Sigmoid colon (tissue), 7 donors: ENCODE measurements around the gene DHRS11. TPM values are rescaled to one million over a fixed set of nuclear protein-coding genes. Genes with fewer than 3 reads are reported as not detected.

ENCODE experiments used
- DNase-seq: peaks from one replicate; pipeline ENCODE4 v3.0.0-alpha.2; 2019
- H3K27ac ChIP-seq, 4 donors: fragments of 200-600 bp; sonication (generic); one replicate each; pipeline ENCODE4 v1.5.1; 2016 to 2019; ENCODE audit warnings: mild to moderate bottlenecking in 1 of 4
- H3K27me3 ChIP-seq, 3 donors: fragments of 200-600 bp; sonication (generic); one replicate each; pipeline ENCODE4 v1.5.1; 2019; ENCODE audit warnings: mild to moderate bottlenecking in 1 of 3
- H3K36me3 ChIP-seq, 4 donors: fragments of 200-600 bp; sonication (generic); one replicate each; pipeline ENCODE4 v1.5.1; 2016 to 2019
- H3K4me1 ChIP-seq, 4 donors: fragments of 200-600 bp; sonication (generic); one replicate each; pipeline ENCODE4 v1.5.1; 2017 to 2019
- H3K4me3 ChIP-seq, 4 donors: fragments of 200-600 bp; sonication (generic); one replicate each; pipeline ENCODE4 v1.5.1; 2017 to 2019; ENCODE audit warnings: mild to moderate bottlenecking in 2 of 4, moderate library complexity in 1 of 4
- H3K9me3 ChIP-seq, 4 donors: fragments of 200-600 bp in 3 of 4; sonication (generic) in 3 of 4; one replicate each; pipeline versions ENCODE4 v1.5.1 to v1.6.1; 2013 to 2019
- EP300 ChIP-seq, 4 donors: sonication (generic); formaldehyde crosslinking; IDR thresholded peaks; one replicate each; pipeline ENCODE4 v1.6.1; 2017; ENCODE audit warnings: antibody characterized with exemption in 4 of 4
- POLR2A ChIP-seq, 2 donors: fragments of 450-650 bp; IDR thresholded peaks; one replicate each; pipeline ENCODE4 v1.6.1; 2016; ENCODE audit warnings: antibody characterized with exemption in 2 of 2, mild to moderate bottlenecking in 2 of 2, moderate library complexity in 2 of 2
- POLR2AphosphoS5 ChIP-seq, 4 donors: sonication (generic); formaldehyde crosslinking; IDR thresholded peaks; one replicate each; pipeline ENCODE4 v1.6.1; 2017; ENCODE audit warnings: antibody characterized with exemption in 4 of 4
- WGBS, 2 donors: extraction: QIAGEN DNeasy Blood & Tissue Kit; methylation state at CpG; one replicate each; pipeline ENCODE4 v1.1.7; 2013; 5-methylcytosine and 5-hydroxymethylcytosine counted together
- intact Hi-C: fragments of 100-400 bp; cut with DNase I; formaldehyde crosslinking; loops from one replicate; pipeline ENCODE4 v1.15.1; 2023
- polyA plus RNA-seq, 3 donors: library from polyadenylated mRNA; stranded (reverse); fragments of 200-250 nt; gene quantifications; one replicate each; pipeline ENCODE4 v1.2.3, GENCODE V29; 2013
- total RNA-seq, 4 donors: library from RNA; depleted of rRNA; stranded (reverse); fragments of >200 nt; gene quantifications; one replicate each; pipeline ENCODE4 v1.1.0, GENCODE V29; 2016
- TF ChIP-seq, protein P1 (sequence below), 4 experiments: fragments of 450-650 bp in 3 of 4; fragments of 200-600 bp in 1 of 4; IDR thresholded peaks; one replicate each; pipeline ENCODE4 v1.5.1; 2016 to 2019; ENCODE audit warnings: antibody characterized with exemption in 4 of 4, mild to moderate bottlenecking in 3 of 4, moderate library complexity in 2 of 4
- donor health status: healthy with polysubstance abuse.
- donor health status: Bipolar disorder and iron deficiency.
- donor health status: healthy.

Gene DHRS11
- total and polyA plus RNA-seq, 7 donors: 4.3 to 239 (median 8.9) TPM

DNA sequence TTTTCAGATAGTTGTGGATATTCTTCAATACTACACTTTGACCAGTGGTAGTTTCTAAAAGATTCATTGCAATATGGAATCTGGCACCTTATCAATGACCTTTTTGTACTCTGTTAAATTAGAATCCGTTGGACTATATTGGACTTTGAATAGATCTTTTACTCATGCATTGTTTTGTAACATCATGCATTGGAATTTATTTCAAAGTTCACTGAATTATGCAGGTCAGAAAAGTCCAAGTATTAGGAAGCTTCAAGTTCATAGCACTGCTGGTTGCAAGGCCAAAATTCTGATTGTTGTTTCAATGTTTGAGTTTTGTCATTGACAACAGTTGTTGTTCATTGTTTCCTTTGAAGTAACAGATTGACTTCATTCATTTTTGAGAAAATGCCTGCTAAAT lies 7.9 kb upstream of the DHRS11 start:
- TF ChIP-seq POLR2A (IDR thresholded peaks at IDR 0.05) (no peak), EP300 (IDR thresholded peaks at IDR 0.05) (no peak), POLR2AphosphoS5 (IDR thresholded peaks at IDR 0.05) (no peak)
- TF ChIP-seq, protein P1, sequence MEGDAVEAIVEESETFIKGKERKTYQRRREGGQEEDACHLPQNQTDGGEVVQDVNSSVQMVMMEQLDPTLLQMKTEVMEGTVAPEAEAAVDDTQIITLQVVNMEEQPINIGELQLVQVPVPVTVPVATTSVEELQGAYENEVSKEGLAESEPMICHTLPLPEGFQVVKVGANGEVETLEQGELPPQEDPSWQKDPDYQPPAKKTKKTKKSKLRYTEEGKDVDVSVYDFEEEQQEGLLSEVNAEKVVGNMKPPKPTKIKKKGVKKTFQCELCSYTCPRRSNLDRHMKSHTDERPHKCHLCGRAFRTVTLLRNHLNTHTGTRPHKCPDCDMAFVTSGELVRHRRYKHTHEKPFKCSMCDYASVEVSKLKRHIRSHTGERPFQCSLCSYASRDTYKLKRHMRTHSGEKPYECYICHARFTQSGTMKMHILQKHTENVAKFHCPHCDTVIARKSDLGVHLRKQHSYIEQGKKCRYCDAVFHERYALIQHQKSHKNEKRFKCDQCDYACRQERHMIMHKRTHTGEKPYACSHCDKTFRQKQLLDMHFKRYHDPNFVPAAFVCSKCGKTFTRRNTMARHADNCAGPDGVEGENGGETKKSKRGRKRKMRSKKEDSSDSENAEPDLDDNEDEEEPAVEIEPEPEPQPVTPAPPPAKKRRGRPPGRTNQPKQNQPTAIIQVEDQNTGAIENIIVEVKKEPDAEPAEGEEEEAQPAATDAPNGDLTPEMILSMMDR (IDR thresholded peaks at IDR 0.05): no peak
- no peak overlapping the region for H3K27ac ChIP-seq
- no peaks in the 10 kb centered on the region for H3K9me3 ChIP-seq
- peaks cover 32 to 99% (median 58%) of the 10 kb centered on the region in 4 donors for H3K36me3 ChIP-seq
- intact Hi-C loops: no loop called here
- H3K4me3 ChIP-seq: no peak overlapping the region
- 20 to 65% methylated on average over 1 of the region's 1 CpG for WGBS, 2 donors
- no peaks in the 10 kb centered on the region for H3K4me1 ChIP-seq
- H3K27me3 ChIP-seq: no peaks in the 10 kb centered on the region
- DNase-seq: no peak

DNA sequence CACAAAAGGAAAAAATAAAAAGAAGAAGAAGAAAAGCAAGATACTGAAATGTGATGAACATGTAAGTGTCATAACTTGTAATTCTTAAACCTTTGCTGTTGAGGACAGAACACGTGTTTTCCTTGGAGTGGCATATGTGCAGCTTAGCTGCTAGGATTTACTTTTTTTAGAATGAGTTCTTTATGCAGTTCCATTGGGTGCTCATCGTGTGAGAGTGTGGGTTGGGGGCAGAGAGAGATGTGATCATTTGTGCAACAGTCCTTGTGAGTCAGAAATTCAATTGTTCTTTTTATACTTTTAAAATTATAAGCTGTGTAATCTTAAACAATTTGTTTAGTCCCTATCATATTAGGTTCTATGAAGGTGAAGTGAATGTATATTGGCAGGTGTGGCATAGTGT lies 5.5 kb upstream of the DHRS11 start:
- WGBS, 2 donors: 96 to 97% methylated on average over 2 of the region's 2 CpGs
- DNase-seq: no peak
- Histone ChIP-seq H3K27ac (no peak overlapping the region), H3K9me3 (no peaks in the 10 kb centered on the region), H3K4me1 (peaks cover 0 to 3% (median 2%) of the 10 kb centered on the region in 4 donors), H3K36me3 (peaks cover 20 to 94% (median 42%) of the 10 kb centered on the region in 4 donors), H3K4me3 (no peak overlapping the region), H3K27me3 (no peaks in the 10 kb centered on the region)
- intact Hi-C loops: no loop called here
- TF ChIP-seq POLR2AphosphoS5 (IDR thresholded peaks at IDR 0.05) (no peak), EP300 (IDR thresholded peaks at IDR 0.05) (no peak), POLR2A (IDR thresholded peaks at IDR 0.05) (no peak)
- TF ChIP-seq, protein P1 (IDR thresholded peaks at IDR 0.05): no peak

DNA sequence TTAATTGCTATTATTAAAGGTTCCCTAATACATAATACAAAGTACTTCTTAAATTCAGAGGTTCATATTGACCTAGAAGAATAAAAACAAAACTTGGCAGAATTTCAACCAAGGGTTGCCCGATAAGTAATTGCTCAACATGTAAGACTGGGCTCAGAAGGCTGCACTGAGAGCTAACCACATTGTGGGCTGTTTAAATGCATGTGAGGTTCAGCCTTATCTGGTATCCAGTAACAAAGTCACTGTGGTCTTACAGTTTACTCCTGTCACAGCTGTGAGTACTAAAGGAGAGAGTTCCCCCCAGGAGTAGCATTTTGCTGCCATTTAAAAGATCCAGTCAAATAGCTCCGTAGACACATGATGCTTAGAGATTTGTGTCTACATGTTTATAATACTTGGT lies 1.6 kb upstream of the DHRS11 start:
- Histone ChIP-seq H3K27me3 (no peaks in the 10 kb centered on the region), H3K36me3 (peaks cover 6 to 55% (median 22%) of the 10 kb centered on the region in 4 donors), H3K9me3 (no peaks in the 10 kb centered on the region), H3K4me3 (no peak overlapping the region), H3K27ac (no peak overlapping the region), H3K4me1 (peaks cover 0 to 20% (median 16%) of the 10 kb centered on the region in 4 donors)
- WGBS, 2 donors: 70 to 81% methylated on average over 2 of the region's 2 CpGs
- TF ChIP-seq POLR2AphosphoS5 (IDR thresholded peaks at IDR 0.05) (no peak), EP300 (IDR thresholded peaks at IDR 0.05) (no peak), POLR2A (IDR thresholded peaks at IDR 0.05) (no peak)
- DNase-seq: no peak
- intact Hi-C loops: loop anchor here (10.0 kb wide), 1 partner anchor 105 kb away; the partner anchor contains the start of gene ZNHIT3

DNA sequence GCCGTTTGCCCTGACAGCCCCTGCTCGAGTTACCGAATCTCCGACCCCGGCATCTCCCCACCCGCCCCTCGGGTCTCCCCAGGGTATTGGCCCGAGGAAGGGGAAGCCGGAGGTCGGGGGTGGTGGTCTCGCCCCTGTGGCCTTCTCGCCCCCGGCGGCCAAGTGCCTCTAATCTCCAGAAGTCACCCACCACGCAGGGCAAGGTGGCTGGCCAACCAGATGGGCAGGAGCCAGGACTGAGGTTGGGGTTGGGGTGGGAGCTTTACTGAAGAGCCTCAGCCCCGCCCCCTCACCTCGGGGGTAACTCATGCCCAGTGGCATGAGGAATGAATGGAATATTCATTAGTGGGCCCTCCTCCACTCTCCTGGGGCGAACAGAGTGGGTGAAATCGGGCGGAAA lies 637 bp downstream of the DHRS11 start:
- no peak for TF ChIP-seq POLR2AphosphoS5 (IDR thresholded peaks at IDR 0.05)
- TF ChIP-seq EP300 (IDR thresholded peaks at IDR 0.05): no peak
- TF ChIP-seq POLR2A (IDR thresholded peaks at IDR 0.05): no peak
- TF ChIP-seq, protein P1 (IDR thresholded peaks at IDR 0.05): no peak
- WGBS, 2 donors: 1 to 4% methylated on average over 20 of the region's 20 CpGs
- DNase-seq: peak; percentile 67
- Histone ChIP-seq H3K27me3 (no peaks in the 10 kb centered on the region), H3K4me1 (peaks cover 0 to 20% (median 16%) of the 10 kb centered on the region in 4 donors), H3K9me3 (no peaks in the 10 kb centered on the region), H3K4me3 (peak overlapping the region; percentile 53 to 99 (median 87)), H3K36me3 (peaks cover 0 to 36% (median 6%) of the 10 kb centered on the region in 4 donors), H3K27ac (peak overlapping the region in 3 of 4 donors; percentile 75 to 80 (median 78))
- intact Hi-C loops: loop anchor here (10.0 kb wide), 1 partner anchor 108 kb away; the partner anchor contains the start of gene ZNHIT3

DNA sequence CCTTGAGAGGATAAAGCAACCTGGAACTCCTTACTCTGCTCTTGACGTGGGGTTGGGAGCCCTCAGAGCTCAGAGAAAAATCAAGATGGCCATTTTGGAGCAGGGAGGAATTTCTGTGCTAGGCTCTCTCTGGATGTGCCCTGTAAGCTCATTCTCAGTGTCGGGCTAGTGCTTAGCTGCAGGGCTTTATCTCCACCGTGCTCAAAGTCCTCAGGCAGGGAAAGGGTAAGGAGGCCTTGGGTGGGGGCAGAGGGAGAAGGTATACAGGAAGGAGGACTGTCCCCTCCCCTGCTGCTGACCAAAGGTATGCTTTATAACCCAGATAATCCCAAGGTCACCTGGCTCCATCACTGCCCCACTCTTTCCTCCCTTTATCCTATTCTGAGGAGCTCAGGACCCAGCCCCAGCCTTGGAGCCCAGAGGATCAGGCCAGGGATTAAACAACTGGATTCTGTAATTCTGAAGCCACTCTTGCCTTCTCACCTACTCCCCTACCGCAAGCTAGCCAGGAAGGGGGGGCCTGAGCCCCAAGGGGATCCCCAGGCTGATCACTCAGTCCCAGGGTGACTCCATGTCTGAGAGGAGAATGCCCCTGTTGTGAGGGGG lies 1.1 kb downstream of the DHRS11 start:
- peak overlapping the region in 1 of 4 donors; percentile 80 for H3K27ac ChIP-seq
- H3K9me3 ChIP-seq: no peaks in the 10 kb centered on the region
- H3K4me3 ChIP-seq: peak overlapping the region in 3 of 4 donors; percentile 78 to 99 (median 96)
- 16 to 34% methylated on average over 4 of the region's 4 CpGs for WGBS, 2 donors
- TF ChIP-seq POLR2A (IDR thresholded peaks at IDR 0.05) (peak in 1 of 2 donors; percentile 30), EP300 (IDR thresholded peaks at IDR 0.05) (no peak), POLR2AphosphoS5 (IDR thresholded peaks at IDR 0.05) (no peak)
- TF ChIP-seq, protein P1 (IDR thresholded peaks at IDR 0.05): no peak
- no peaks in the 10 kb centered on the region for H3K27me3 ChIP-seq
- intact Hi-C loops: loop anchor here (10.0 kb wide), 1 partner anchor 108 kb away; the partner anchor contains the start of gene ZNHIT3
- H3K36me3 ChIP-seq: peaks cover 0 to 32% (median 3%) of the 10 kb centered on the region in 4 donors
- H3K4me1 ChIP-seq: peaks cover 0 to 20% (median 16%) of the 10 kb centered on the region in 4 donors
- no peak for DNase-seq
